Upper lobe of left lung (tissue), 4 donors: ENCODE data around the gene SLC19A2.

ENCODE experiments used
- EP300 ChIP-seq, 4 donors: sonication (generic); formaldehyde crosslinking; IDR thresholded peaks; one replicate each; pipeline ENCODE4 v1.5.1; 2017; ENCODE audit warnings: antibody characterized with exemption in 4 of 4, control low read depth in 2 of 4
- POLR2A ChIP-seq, 4 donors: fragments of 450-650 bp; IDR thresholded peaks; one replicate each; pipeline ENCODE4 v1.5.1; 2016 to 2017; ENCODE audit warnings: antibody characterized with exemption in 4 of 4, mild to moderate bottlenecking in 2 of 4
- POLR2AphosphoS5 ChIP-seq, 2 donors: sonication (generic); formaldehyde crosslinking; IDR thresholded peaks; one replicate each; pipeline ENCODE4 v1.5.1; 2017; ENCODE audit warnings: antibody characterized with exemption in 2 of 2
- TF ChIP-seq, protein P1 (sequence below), 6 experiments: fragments of 450-650 bp in 4 of 6; fragments of 200-600 bp in 2 of 6; sonication (generic) in 2 of 6; IDR thresholded peaks; one replicate each; pipeline ENCODE4 v1.5.1; 2016 to 2019; ENCODE audit warnings: antibody characterized with exemption in 6 of 6

DNA sequence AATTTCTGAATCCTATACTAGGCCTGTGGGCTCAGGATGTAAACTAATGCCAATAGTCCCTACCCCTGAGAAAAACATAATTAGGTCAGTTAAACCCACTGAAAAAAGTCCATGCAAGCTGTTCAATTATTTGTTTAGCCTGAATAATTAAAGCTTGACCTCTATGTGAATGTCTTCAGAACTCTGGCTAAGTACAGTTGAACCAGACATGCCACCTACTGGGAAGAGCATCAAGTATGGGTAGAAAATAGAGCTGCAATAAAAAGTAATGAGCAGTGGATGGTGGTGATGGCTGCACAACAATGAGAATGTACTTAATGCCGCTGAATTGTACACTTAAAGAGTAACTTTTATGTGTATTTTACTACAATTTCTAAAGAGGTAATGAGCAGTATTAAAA lies 23.6 kb upstream of the SLC19A2 start:
- TF ChIP-seq, protein P1, sequence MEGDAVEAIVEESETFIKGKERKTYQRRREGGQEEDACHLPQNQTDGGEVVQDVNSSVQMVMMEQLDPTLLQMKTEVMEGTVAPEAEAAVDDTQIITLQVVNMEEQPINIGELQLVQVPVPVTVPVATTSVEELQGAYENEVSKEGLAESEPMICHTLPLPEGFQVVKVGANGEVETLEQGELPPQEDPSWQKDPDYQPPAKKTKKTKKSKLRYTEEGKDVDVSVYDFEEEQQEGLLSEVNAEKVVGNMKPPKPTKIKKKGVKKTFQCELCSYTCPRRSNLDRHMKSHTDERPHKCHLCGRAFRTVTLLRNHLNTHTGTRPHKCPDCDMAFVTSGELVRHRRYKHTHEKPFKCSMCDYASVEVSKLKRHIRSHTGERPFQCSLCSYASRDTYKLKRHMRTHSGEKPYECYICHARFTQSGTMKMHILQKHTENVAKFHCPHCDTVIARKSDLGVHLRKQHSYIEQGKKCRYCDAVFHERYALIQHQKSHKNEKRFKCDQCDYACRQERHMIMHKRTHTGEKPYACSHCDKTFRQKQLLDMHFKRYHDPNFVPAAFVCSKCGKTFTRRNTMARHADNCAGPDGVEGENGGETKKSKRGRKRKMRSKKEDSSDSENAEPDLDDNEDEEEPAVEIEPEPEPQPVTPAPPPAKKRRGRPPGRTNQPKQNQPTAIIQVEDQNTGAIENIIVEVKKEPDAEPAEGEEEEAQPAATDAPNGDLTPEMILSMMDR (IDR thresholded peaks at IDR 0.05): no peak
- TF ChIP-seq POLR2AphosphoS5 (IDR thresholded peaks at IDR 0.05) (no peak), POLR2A (IDR thresholded peaks at IDR 0.05) (no peak), EP300 (IDR thresholded peaks at IDR 0.05) (no peak)
